Thyroid gland (tissue), 4 donors: Measurements from ENCODE around the gene F10.

Experiments
- POLR2A ChIP-seq, 2 donors: fragments of 450-650 bp; IDR thresholded peaks; one replicate each; pipeline ENCODE4 v1.6.1; 2017; ENCODE audit warnings: antibody characterized with exemption in 2 of 2, mild to moderate bottlenecking in 2 of 2, moderate library complexity in 1 of 2
- TF ChIP-seq, protein P1 (sequence below), 6 experiments: fragments of 200-600 bp in 3 of 6; fragments of 450-650 bp in 3 of 6; sonication (generic) in 3 of 6; IDR thresholded peaks; one replicate each; pipeline ENCODE4 v1.5.1; 2016 to 2019; ENCODE audit warnings: antibody characterized with exemption in 6 of 6, mild to moderate bottlenecking in 2 of 6, inconsistent platforms in 1 of 6, moderate library complexity in 1 of 6

DNA sequence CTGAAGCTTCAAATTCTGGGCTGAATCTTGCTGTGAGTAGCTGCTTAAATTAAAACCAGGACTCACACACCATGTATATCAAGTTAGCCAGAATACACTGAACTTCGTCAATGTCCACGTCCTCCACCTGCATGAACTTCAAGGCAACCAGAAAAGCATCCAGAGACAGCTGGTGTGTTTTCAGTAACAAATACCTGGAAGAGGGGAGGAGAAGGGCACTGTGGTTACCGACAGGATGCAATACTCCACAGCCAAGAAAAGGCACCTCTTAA lies 56.2 kb downstream of the F10 start:
- TF ChIP-seq, protein P1, sequence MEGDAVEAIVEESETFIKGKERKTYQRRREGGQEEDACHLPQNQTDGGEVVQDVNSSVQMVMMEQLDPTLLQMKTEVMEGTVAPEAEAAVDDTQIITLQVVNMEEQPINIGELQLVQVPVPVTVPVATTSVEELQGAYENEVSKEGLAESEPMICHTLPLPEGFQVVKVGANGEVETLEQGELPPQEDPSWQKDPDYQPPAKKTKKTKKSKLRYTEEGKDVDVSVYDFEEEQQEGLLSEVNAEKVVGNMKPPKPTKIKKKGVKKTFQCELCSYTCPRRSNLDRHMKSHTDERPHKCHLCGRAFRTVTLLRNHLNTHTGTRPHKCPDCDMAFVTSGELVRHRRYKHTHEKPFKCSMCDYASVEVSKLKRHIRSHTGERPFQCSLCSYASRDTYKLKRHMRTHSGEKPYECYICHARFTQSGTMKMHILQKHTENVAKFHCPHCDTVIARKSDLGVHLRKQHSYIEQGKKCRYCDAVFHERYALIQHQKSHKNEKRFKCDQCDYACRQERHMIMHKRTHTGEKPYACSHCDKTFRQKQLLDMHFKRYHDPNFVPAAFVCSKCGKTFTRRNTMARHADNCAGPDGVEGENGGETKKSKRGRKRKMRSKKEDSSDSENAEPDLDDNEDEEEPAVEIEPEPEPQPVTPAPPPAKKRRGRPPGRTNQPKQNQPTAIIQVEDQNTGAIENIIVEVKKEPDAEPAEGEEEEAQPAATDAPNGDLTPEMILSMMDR (IDR thresholded peaks at IDR 0.05): no peak
- TF ChIP-seq POLR2A (IDR thresholded peaks at IDR 0.05): no peak
